OCI-LY1 (cell line): Measurements from ENCODE around the gene IFRD2.

Source experiments
- H2AFZ ChIP-seq: fragments of 200-600 bp; sonication (generic), shearing (Covaris generic); 2 replicates; pipeline ENCODE4 v1.6.0; 2014; ENCODE audit warnings: antibody characterized with exemption, mild to moderate bottlenecking, low read length
- H3F3A ChIP-seq: fragments of 200-600 bp; sonication (generic), shearing (Covaris generic); 2 replicates; pipeline ENCODE4 v1.6.0; 2014; ENCODE audit warnings: mild to moderate bottlenecking, antibody characterized with exemption, low read length, moderate library complexity; ENCODE audit not compliant: insufficient read depth
- H3K27ac ChIP-seq: fragments of 200-600 bp; sonication (generic); 2 replicates; pipeline ENCODE4 v1.5.1; 2014; ENCODE audit warnings: low read length, mixed run types, mild to moderate bottlenecking, low read depth; ENCODE audit not compliant: poor library complexity, severe bottlenecking
- H3K27me3 ChIP-seq: fragments of 200-600 bp; sonication (generic); 2 replicates; pipeline ENCODE4 v1.6.0; 2014; ENCODE audit warnings: antibody characterized with exemption, mild to moderate bottlenecking, low read length, moderate library complexity; ENCODE audit not compliant: insufficient read depth
- H3K36me3 ChIP-seq: fragments of 200-600 bp; sonication (generic); 2 replicates; pipeline ENCODE4 v1.6.1; 2014; ENCODE audit warnings: mild to moderate bottlenecking, antibody characterized with exemption, low read length, moderate library complexity, mixed read lengths; ENCODE audit not compliant: insufficient read depth
- H3K4me1 ChIP-seq: fragments of 200-600 bp; sonication (generic); 2 replicates; pipeline ENCODE4 v1.5.1; 2014; ENCODE audit warnings: mild to moderate bottlenecking, low read length, moderate library complexity; ENCODE audit not compliant: insufficient read depth, severe bottlenecking
- H3K4me2 ChIP-seq: fragments of 200-600 bp; sonication (generic), shearing (Covaris generic); 2 replicates; pipeline ENCODE4 v1.6.1; 2014; ENCODE audit warnings: low read length
- H3K4me3 ChIP-seq: fragments of 200-600 bp; sonication (generic); 2 replicates; pipeline ENCODE4 v1.5.1; 2014; ENCODE audit warnings: low read length, low read depth, mild to moderate bottlenecking, mixed read lengths; ENCODE audit not compliant: poor library complexity, severe bottlenecking
- H3K79me2 ChIP-seq: fragments of 200-600 bp; shearing (Covaris generic); 2 replicates; pipeline ENCODE4 v1.6.1; 2016; ENCODE audit warnings: mixed run types, low read length, mixed read lengths; ENCODE audit not compliant: insufficient read depth
- H3K9ac ChIP-seq: fragments of 200-600 bp; sonication (generic), shearing (Covaris generic); 2 replicates; pipeline ENCODE4 v1.6.1; 2014; ENCODE audit warnings: mild to moderate bottlenecking, low read length, mixed read lengths
- H3K9me2 ChIP-seq: fragments of 200-600 bp; sonication (generic), shearing (Covaris generic); 2 replicates; pipeline ENCODE4 v1.6.1; 2014; ENCODE audit warnings: low read depth, mild to moderate bottlenecking, low read length, mixed read lengths
- H3K9me3 ChIP-seq: fragments of 200-600 bp; shearing (Covaris generic); 2 replicates; pipeline ENCODE4 v1.6.1; 2014; ENCODE audit warnings: low read length, mixed read lengths
- H4K20me1 ChIP-seq: fragments of 200-600 bp; sonication (generic), shearing (Covaris generic); 2 replicates; pipeline ENCODE4 v1.6.0; 2016; ENCODE audit warnings: mild to moderate bottlenecking, low read length; ENCODE audit not compliant: insufficient read depth
- CTCF ChIP-seq: fragments of 200-600 bp; sonication (generic), shearing (Covaris generic); IDR thresholded peaks from 2 replicates; pipeline ENCODE4 v1.5.1; 2017; ENCODE audit warnings: mild to moderate bottlenecking, antibody characterized with exemption, low read length, moderate library complexity, mixed read lengths
- EZH2 ChIP-seq: fragments of 200-600 bp; sonication (generic), shearing (Covaris generic); IDR thresholded peaks from 2 replicates; pipeline ENCODE4 v1.8.0; 2017; ENCODE audit warnings: borderline replicate concordance, mixed run types, mild to moderate bottlenecking, antibody characterized with exemption, low read length, moderate library complexity, mixed read lengths

IFRD2 gene

GRCh38 chr3:50318163-50318562, 25.9 kb upstream of the IFRD2 start:
- Histone ChIP-seq H3K4me1 (peaks cover 53% of the 10 kb centered on the region), H3K4me3 (peak overlapping the region; percentile 24), H4K20me1 (no peaks in the 10 kb centered on the region), H3K4me2 (peak overlapping the region; percentile 48), H2AFZ (no peak overlapping the region), H3K36me3 (no peaks in the 10 kb centered on the region), H3F3A (no peaks in the 10 kb centered on the region), H3K9me2 (no peaks in the 10 kb centered on the region), H3K79me2 (no peaks in the 10 kb centered on the region), H3K27me3 (no peaks in the 10 kb centered on the region), H3K27ac (peak overlapping the region; percentile 69), H3K9me3 (no peaks in the 10 kb centered on the region), H3K9ac (peak overlapping the region; percentile 17; the same call in 1 of the 2 replicates)
- TF ChIP-seq CTCF (no peak), EZH2 (no peak)

- TF ChIP-seq EZH2 (no peak), CTCF (no peak)
- H3K9ac ChIP-seq: peak overlapping the region; percentile 43; the same call in 1 of the 2 replicates
- no peaks in the 10 kb centered on the region for H3K9me3 ChIP-seq
- H3K4me3 ChIP-seq: peak overlapping the region; percentile 26
- no peaks in the 10 kb centered on the region for H3F3A ChIP-seq
- peaks cover 45% of the 10 kb centered on the region for H3K4me1 ChIP-seq
- peak overlapping the region; percentile 55 for H3K4me2 ChIP-seq
- no peaks in the 10 kb centered on the region for H3K79me2 ChIP-seq
- H3K27ac ChIP-seq: peak overlapping the region; percentile 69
- H2AFZ ChIP-seq: no peak overlapping the region
- no peaks in the 10 kb centered on the region for H4K20me1 ChIP-seq
- H3K36me3 ChIP-seq: no peaks in the 10 kb centered on the region
- no peaks in the 10 kb centered on the region for H3K9me2 ChIP-seq
- no peaks in the 10 kb centered on the region for H3K27me3 ChIP-seq
Observed at GRCh38 chr3:50317300-50317699, 25.1 kb upstream of the IFRD2 start.

GRCh38 chr3:50316657-50317242, 24.5 kb upstream of the IFRD2 start:
- no peaks in the 10 kb centered on the region for H4K20me1 ChIP-seq
- H3K27me3 ChIP-seq: no peaks in the 10 kb centered on the region
- no peak overlapping the region for H2AFZ ChIP-seq
- no peak for TF ChIP-seq CTCF
- no peak for TF ChIP-seq EZH2
- H3F3A ChIP-seq: no peaks in the 10 kb centered on the region
- peak overlapping the region; percentile 69 for H3K27ac ChIP-seq
- H3K4me3 ChIP-seq: peak overlapping the region; percentile 26
- no peaks in the 10 kb centered on the region for H3K36me3 ChIP-seq
- peaks cover 40% of the 10 kb centered on the region for H3K4me1 ChIP-seq
- H3K9me3 ChIP-seq: no peaks in the 10 kb centered on the region
- no peaks in the 10 kb centered on the region for H3K9me2 ChIP-seq
- no peaks in the 10 kb centered on the region for H3K79me2 ChIP-seq
- peak overlapping the region; percentile 43; the same call in 1 of the 2 replicates for H3K9ac ChIP-seq
- peak overlapping the region; percentile 55 for H3K4me2 ChIP-seq
